GM12864 (cell line): ENCODE data around the gene GABRB3.

Experiments
- DNase-seq: peaks from one replicate; pipeline ENCODE4 v3.0.0-alpha.2; 2011; ENCODE audit warnings: low read depth
- H3K4me3 ChIP-seq: 2 replicates; pipeline ENCODE4 v1.5.1; 2011; ENCODE audit warnings: mild to moderate bottlenecking, low read depth, low read length, control low read depth
- TF ChIP-seq, protein P1 (sequence below): IDR thresholded peaks from 2 replicates; pipeline ENCODE4 v1.5.1; 2011; ENCODE audit warnings: low read depth, mild to moderate bottlenecking, moderate library complexity, low read length, control low read depth, inconsistent platforms; ENCODE audit errors: missing control alignments

Gene GABRB3

GRCh38 chr15:26580943-26581342, 191.9 kb downstream of the GABRB3 start:
- H3K4me3 ChIP-seq, result no peak overlapping the region
- TF ChIP-seq, protein P1, sequence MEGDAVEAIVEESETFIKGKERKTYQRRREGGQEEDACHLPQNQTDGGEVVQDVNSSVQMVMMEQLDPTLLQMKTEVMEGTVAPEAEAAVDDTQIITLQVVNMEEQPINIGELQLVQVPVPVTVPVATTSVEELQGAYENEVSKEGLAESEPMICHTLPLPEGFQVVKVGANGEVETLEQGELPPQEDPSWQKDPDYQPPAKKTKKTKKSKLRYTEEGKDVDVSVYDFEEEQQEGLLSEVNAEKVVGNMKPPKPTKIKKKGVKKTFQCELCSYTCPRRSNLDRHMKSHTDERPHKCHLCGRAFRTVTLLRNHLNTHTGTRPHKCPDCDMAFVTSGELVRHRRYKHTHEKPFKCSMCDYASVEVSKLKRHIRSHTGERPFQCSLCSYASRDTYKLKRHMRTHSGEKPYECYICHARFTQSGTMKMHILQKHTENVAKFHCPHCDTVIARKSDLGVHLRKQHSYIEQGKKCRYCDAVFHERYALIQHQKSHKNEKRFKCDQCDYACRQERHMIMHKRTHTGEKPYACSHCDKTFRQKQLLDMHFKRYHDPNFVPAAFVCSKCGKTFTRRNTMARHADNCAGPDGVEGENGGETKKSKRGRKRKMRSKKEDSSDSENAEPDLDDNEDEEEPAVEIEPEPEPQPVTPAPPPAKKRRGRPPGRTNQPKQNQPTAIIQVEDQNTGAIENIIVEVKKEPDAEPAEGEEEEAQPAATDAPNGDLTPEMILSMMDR, result no peak
- no peak for DNase-seq

DNA sequence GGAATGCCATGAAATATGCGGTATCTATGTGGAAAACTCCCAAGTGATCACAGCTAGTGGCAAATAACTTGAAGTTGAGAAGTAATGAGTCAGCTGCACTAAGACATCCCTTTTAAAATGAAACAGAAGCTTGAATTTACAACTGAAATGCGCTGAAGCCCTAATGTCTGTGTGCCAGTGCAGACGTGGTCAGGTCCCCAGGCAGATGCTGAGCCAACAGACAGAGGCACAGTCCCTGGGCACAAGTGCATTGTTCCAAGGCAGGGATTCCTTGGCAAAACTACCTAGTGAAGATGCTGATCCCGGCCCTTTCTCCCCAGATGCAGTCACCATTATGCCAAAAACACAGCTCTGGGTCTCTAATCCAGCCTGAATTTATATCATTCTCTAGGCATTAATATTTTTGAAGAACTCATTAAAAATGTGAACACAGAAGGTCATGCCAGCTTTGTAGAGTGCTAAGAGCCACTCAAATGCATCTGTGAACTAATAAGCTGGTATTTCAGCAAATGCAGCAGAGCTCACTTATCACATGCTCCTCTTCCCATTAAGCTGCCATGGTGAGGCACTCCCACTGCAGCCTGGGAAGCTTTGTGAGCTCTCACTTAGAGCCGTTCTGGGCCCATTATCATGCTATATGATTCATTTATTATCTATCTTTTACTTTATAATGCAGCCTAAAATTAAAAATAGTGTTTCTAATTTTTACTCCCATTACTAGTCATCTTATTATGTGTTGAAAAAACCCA, 200.1 kb downstream of the GABRB3 start:
- TF ChIP-seq, protein P1, result no peak
- no peak for DNase-seq
- no peak overlapping the region for H3K4me3 ChIP-seq

- no peak overlapping the region for H3K4me3 ChIP-seq
- DNase-seq, result no peak
- TF ChIP-seq, protein P1, result no peak
Measured at GRCh38 chr15:26571346-26571745, 201.5 kb downstream of the GABRB3 start.

- no peak for DNase-seq
- TF ChIP-seq, protein P1, result no peak
- H3K4me3 ChIP-seq, result no peak overlapping the region
Measured at GRCh38 chr15:26565542-26565941, 207.3 kb downstream of the GABRB3 start.

DNA sequence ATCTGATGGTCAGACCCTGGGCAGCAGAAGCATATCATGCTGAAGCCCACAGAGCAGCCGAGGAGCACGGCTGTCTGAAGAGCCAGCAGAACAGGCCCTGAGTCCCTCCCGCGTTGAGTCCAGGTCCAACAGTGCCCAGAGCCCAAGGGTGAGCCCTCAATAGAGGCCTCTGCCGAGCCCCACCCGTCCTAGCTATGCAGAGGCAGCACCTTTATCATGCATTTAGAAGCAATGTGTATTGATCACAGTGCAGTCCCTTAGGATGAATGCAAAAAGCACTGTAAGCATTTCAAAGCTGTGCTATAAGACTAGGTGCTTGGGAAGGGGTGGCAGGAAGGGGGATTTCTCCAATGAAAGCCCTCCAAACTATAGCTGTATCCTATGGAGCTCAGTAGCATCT, 208.5 kb downstream of the GABRB3 start:
- no peak for DNase-seq
- no peak overlapping the region for H3K4me3 ChIP-seq
- TF ChIP-seq, protein P1, result no peak

- H3K4me3 ChIP-seq, result no peak overlapping the region
- DNase-seq, result no peak
- TF ChIP-seq, protein P1, result no peak
Measured at GRCh38 chr15:26562336-26562735, 210.5 kb downstream of the GABRB3 start.

GRCh38 chr15:26561896-26562295, 211.0 kb downstream of the GABRB3 start:
- TF ChIP-seq, protein P1, result no peak
- no peak for DNase-seq
- H3K4me3 ChIP-seq, result no peak overlapping the region
